MM.1S (cell line): Measurements from ENCODE around the gene TECRL.

ENCODE experiments used
- DNase-seq: peaks from one replicate; pipeline ENCODE4 v3.0.0-alpha.2; 2015
- H2AFZ ChIP-seq: fragments of 300-600 bp; sonication (generic); 2 replicates; pipeline ENCODE4 v1.6.0; 2016; ENCODE audit warnings: antibody characterized with exemption, low read length
- H3F3A ChIP-seq: fragments of 300-600 bp; sonication (generic); 2 replicates; pipeline ENCODE4 v1.6.1; 2016; ENCODE audit warnings: mild to moderate bottlenecking, antibody characterized with exemption, low read length, moderate library complexity, mixed read lengths; ENCODE audit not compliant: insufficient read depth
- H3K27ac ChIP-seq: fragments of 300-600 bp; sonication (generic); 2 replicates; pipeline ENCODE4 v1.5.1; 2016; ENCODE audit warnings: mild to moderate bottlenecking, low read length
- H3K27me3 ChIP-seq: fragments of 300-600 bp; sonication (generic); replicated peaks from 2 replicates; pipeline ENCODE4 v1.6.0; 2016; ENCODE audit warnings: low read length; ENCODE audit not compliant: insufficient read depth
- H3K36me3 ChIP-seq: fragments of 300-600 bp; sonication (generic); replicated peaks from 2 replicates; pipeline ENCODE4 v1.6.1; 2016; ENCODE audit warnings: mild to moderate bottlenecking, low read length, mixed read lengths; ENCODE audit not compliant: insufficient read depth
- H3K4me1 ChIP-seq: fragments of 300-600 bp; sonication (generic); 2 replicates; pipeline ENCODE4 v1.6.1; 2016; ENCODE audit warnings: low read length, mixed read lengths
- H3K4me2 ChIP-seq: fragments of 300-600 bp; sonication (generic); 2 replicates; pipeline ENCODE4 v1.6.0; 2016; ENCODE audit warnings: low read depth, low read length
- H3K4me3 ChIP-seq: fragments of 300-600 bp; sonication (generic); 2 replicates; pipeline ENCODE4 v1.5.1; 2016; ENCODE audit warnings: low read length, mixed read lengths
- H3K79me2 ChIP-seq: fragments of 300-600 bp; sonication (generic); 2 replicates; pipeline ENCODE4 v1.6.1; 2016; ENCODE audit warnings: mixed run types, low read length, mixed read lengths
- H3K9ac ChIP-seq: fragments of 300-600 bp; sonication (generic); 2 replicates; pipeline ENCODE4 v1.6.1; 2016; ENCODE audit warnings: low read length, mixed read lengths
- H3K9me2 ChIP-seq: fragments of 300-600 bp; sonication (generic); replicated peaks from 2 replicates; pipeline ENCODE4 v1.6.1; 2016; ENCODE audit warnings: mild to moderate bottlenecking, low read length, mixed read lengths; ENCODE audit not compliant: insufficient read depth
- H3K9me3 ChIP-seq: fragments of 300-600 bp; sonication (generic); replicated peaks from 2 replicates; pipeline ENCODE4 v1.6.1; 2016; ENCODE audit warnings: mild to moderate bottlenecking, low read length, mixed read lengths; ENCODE audit not compliant: insufficient read depth
- H4K20me1 ChIP-seq: fragments of 300-600 bp; sonication (generic); 2 replicates; pipeline ENCODE4 v1.6.1; 2016; ENCODE audit warnings: mild to moderate bottlenecking, low read length, moderate library complexity, mixed read lengths; ENCODE audit not compliant: insufficient read depth
- CTCF ChIP-seq: fragments of 300-600 bp; sonication (generic); IDR thresholded peaks from 2 replicates; pipeline ENCODE4 v1.5.1; 2016; ENCODE audit warnings: antibody characterized with exemption, low read length, mixed read lengths
- EZH2 ChIP-seq: fragments of 300-600 bp; sonication (generic); optimal IDR thresholded peaks from 2 replicates; pipeline ENCODE3; 2017; ENCODE audit warnings: low read depth, mild to moderate bottlenecking, antibody characterized with exemption, low read length, mixed read lengths
- EZH2phosphoT487 ChIP-seq: fragments of 300-600 bp; sonication (generic); IDR thresholded peaks from 2 replicates; pipeline ENCODE4 v1.6.1; 2018; ENCODE audit warnings: antibody characterized with exemption, low read length

Gene TECRL

GRCh38 chr4:64353904-64354303, 55.3 kb downstream of the TECRL start:
- H3K9ac ChIP-seq, result no peak overlapping the region

GRCh38 chr4:64341711-64342110, 67.5 kb downstream of the TECRL start:
- Histone ChIP-seq H3F3A (no peaks in the 10 kb centered on the region), H3K27ac (no peak overlapping the region), H3K4me2 (no peak overlapping the region), H3K27me3 (no peaks in the 10 kb centered on the region), H3K4me1 (no peaks in the 10 kb centered on the region), H4K20me1 (no peaks in the 10 kb centered on the region), H2AFZ (no peak overlapping the region), H3K79me2 (no peaks in the 10 kb centered on the region), H3K9me3 (no peaks in the 10 kb centered on the region), H3K9me2 (no peaks in the 10 kb centered on the region), H3K9ac (no peak overlapping the region), H3K4me3 (no peak overlapping the region), H3K36me3 (no peaks in the 10 kb centered on the region)
- DNase-seq, result peak; percentile 33
- no peak for TF ChIP-seq CTCF
- no peak for TF ChIP-seq EZH2
- TF ChIP-seq EZH2phosphoT487, result no peak

More at GRCh38 chr4:64353904-64354303, 55.3 kb downstream of the TECRL start:
- TF ChIP-seq CTCF, result no peak
- TF ChIP-seq EZH2phosphoT487, result no peak
- no peak for TF ChIP-seq EZH2
- H3K36me3 ChIP-seq, result no peaks in the 10 kb centered on the region
- no peak overlapping the region for H3K27ac ChIP-seq
- H3K4me3 ChIP-seq, result no peak overlapping the region
- H2AFZ ChIP-seq, result no peak overlapping the region
- no peaks in the 10 kb centered on the region for H3K27me3 ChIP-seq
- H3K4me1 ChIP-seq, result no peaks in the 10 kb centered on the region
- no peak overlapping the region for H3K4me2 ChIP-seq
- H4K20me1 ChIP-seq, result no peaks in the 10 kb centered on the region
- no peaks in the 10 kb centered on the region for H3K9me3 ChIP-seq
- DNase-seq, result no peak
- no peaks in the 10 kb centered on the region for H3K79me2 ChIP-seq
- no peaks in the 10 kb centered on the region for H3F3A ChIP-seq
- no peaks in the 10 kb centered on the region for H3K9me2 ChIP-seq

- no peaks in the 10 kb centered on the region for H3K9me2 ChIP-seq
- no peaks in the 10 kb centered on the region for H3F3A ChIP-seq
- H3K79me2 ChIP-seq, result no peaks in the 10 kb centered on the region
- H3K4me2 ChIP-seq, result no peak overlapping the region
- no peak overlapping the region for H3K9ac ChIP-seq
- H3K4me3 ChIP-seq, result no peak overlapping the region
- no peaks in the 10 kb centered on the region for H3K36me3 ChIP-seq
- no peaks in the 10 kb centered on the region for H3K4me1 ChIP-seq
- H3K27me3 ChIP-seq, result no peaks in the 10 kb centered on the region
- no peaks in the 10 kb centered on the region for H4K20me1 ChIP-seq
- no peak overlapping the region for H2AFZ ChIP-seq
- no peaks in the 10 kb centered on the region for H3K9me3 ChIP-seq
- DNase-seq, result no peak
- H3K27ac ChIP-seq, result no peak overlapping the region
- TF ChIP-seq EZH2phosphoT487 (no peak), EZH2 (no peak), CTCF (no peak)
Measured at GRCh38 chr4:64340218-64341110, 68.8 kb downstream of the TECRL start.
